ENCODE results near the gene PIK3R2.

DNA sequence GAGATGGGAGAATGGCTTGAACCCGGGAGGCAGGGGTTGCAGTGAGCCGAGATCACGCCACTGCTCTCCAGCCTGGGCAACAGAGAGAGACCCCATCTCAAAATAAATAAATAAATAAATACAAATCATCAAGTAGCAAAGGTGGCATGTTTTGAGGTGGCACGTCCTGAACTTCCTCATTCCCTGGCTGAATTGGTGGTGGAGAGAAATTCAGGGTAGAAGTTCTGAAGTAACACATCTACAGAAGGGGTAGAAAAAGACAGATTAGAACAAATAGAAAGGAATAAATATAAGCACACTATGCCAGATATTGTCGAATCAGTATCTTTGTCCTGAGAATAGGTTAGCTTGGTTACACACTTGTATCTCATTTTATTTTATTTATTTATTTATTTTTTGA, 27.0 kb downstream of the PIK3R2 start:
- TF ChIP-seq CTCF (IDR thresholded peaks at IDR 0.05) (no peak), POLR2A (IDR thresholded peaks at IDR 0.05) (no peak)
